SK-N-DZ (cell line): ENCODE measurements around the gene COL23A1.

Experiments used
- DNase-seq: peaks from one replicate; pipeline ENCODE4 v3.0.0-alpha.2; 2015; ENCODE audit warnings: low spot score

The COL23A1 gene

GRCh38 chr5:178589180-178590140 lies 733 bp downstream of the COL23A1 start:
- DNase-seq = peak; percentile 23

GRCh38 chr5:178588769-178589168 lies 1.4 kb downstream of the COL23A1 start:
- no peak for DNase-seq

- no peak for DNase-seq
Observed at GRCh38 chr5:178587763-178588611, 2.2 kb downstream of the COL23A1 start.

- no peak for DNase-seq
Observed at GRCh38 chr5:178586396-178586795, 3.8 kb downstream of the COL23A1 start.

DNA sequence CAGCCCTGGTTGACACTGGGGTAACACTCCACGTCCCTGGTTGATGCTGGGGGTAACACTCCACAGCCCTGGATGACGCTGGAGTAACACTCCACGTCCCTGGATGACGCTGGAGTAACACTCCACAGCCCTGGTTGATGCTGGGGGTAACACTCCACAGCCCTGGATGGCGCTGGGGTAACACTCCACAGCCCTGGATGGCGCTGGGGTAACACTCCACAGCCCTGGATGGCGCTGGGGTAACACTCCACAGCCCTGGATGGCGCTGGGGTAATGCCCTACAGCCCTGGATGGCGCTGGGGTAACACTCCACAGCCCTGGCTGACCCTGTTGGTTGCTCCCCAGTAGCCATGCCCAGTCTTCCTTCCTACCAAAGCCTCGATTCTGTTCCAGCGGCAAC lies 4.8 kb downstream of the COL23A1 start:
- peak; percentile 40 for DNase-seq

GRCh38 chr5:178583279-178583678 lies 6.9 kb downstream of the COL23A1 start:
- DNase-seq = no peak

GRCh38 chr5:178582291-178582690 lies 7.9 kb downstream of the COL23A1 start:
- DNase-seq = no peak

GRCh38 chr5:178581621-178582020 lies 8.6 kb downstream of the COL23A1 start:
- DNase-seq = no peak

DNA sequence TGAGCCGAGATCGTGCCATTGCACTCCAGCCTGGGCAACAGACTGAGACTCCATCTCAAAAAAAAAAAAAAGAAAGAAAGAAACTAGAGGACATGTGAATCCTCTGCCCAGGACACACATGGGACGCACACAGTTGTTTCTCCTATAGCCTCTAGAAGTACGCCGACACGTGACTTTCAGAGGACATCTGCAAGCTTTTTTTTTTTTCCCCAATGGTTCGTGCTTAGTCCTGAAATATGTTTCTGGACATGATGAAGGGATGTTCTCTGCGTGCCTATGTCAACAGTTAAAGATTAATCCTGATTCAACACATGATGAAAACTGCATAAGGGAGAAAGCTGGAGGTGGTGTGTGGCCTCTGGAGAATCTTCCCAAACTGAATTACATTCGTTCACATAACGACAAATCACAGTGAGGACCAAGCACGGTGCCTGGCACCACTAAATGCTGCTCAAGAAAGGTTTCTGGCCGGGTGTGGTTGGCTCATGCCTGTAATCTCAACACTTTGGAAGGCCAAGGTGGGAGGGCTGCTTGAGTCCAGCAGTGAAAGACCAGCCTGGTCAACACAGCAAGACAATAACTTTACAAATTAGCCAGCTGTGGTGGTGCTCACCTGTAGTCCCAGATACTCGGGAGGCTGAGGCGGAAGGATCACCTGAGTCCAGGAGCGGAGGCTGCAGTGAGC lies 9.8 kb downstream of the COL23A1 start:
- no peak for DNase-seq

DNA sequence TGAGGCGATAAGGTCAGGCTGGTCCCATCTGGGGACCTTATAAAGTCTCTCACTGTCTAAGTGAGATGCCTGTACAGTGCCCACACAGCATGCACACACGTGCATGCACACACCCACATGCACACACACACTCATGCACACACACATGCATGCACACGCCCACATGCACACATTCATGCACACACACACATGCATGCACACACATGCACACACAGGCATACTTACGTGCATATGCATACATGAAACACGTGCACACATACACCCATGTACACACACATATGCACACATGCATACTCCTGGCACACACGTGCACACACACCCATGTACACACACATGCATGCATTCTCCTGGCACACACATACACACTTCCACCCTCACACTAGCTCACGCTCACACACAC lies 12.2 kb downstream of the COL23A1 start:
- no peak for DNase-seq

- no peak for DNase-seq
Observed at GRCh38 chr5:178577376-178577839, 12.8 kb downstream of the COL23A1 start.

DNA sequence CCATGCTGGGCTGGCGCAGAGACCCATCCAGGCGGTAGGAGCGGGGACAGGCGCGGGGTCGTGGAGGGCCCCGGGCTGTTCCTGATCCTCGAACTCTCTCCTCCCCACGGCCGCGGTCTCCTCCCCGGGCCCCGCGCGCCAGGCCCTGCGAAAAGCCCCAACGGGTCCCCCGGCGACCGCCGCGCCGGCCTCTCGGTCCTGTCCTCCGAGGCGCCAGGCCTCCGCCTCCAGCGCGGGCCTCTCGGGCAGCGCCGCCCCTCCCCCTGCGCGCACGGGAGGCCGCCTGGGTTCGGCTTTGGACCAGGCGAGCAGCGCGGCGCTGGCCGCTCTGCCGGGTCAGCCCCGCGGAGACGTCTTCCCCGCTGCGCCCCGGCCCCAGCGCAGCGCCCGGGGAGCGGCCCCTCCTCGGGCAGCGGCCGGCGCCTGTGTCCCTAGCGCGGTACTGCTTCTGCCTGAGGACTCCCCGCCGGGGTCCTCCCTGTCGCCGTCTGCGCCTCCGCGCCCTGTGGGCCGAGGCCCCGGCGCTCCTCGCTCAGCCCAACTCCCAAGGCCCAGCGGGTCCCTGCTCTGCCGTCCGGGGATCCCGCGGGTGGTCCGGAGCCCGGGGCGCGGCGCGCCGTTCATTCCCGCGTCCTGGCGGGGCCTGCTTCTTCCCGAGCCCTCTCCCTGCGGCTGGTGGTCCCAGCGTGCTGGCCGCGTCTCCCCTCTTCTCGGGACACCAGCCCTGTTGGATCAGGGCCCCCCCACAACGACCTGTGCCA lies 13.4 kb downstream of the COL23A1 start:
- DNase-seq = no peak

DNA sequence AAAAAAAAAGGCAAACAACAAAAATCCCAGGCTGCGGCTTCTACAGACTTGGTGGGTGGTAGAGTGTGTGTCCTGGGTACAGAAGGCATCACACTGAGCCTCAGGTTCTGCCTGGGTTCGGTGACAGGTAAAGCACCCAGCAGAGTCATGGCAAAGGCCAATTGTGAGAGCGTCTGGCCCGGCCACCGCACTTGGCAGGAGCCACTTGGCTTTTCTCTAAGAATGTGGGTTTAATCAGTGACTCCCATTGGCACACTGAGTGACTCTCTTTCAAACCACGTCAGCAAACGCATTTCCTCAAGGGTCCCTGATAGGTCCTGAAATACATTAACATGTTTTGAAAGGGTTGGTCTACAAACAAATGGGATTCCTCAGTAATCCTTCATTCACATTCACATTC lies 17.0 kb downstream of the COL23A1 start:
- DNase-seq = no peak

- DNase-seq = no peak
Observed at GRCh38 chr5:178572617-178573016, 17.6 kb downstream of the COL23A1 start.

DNA sequence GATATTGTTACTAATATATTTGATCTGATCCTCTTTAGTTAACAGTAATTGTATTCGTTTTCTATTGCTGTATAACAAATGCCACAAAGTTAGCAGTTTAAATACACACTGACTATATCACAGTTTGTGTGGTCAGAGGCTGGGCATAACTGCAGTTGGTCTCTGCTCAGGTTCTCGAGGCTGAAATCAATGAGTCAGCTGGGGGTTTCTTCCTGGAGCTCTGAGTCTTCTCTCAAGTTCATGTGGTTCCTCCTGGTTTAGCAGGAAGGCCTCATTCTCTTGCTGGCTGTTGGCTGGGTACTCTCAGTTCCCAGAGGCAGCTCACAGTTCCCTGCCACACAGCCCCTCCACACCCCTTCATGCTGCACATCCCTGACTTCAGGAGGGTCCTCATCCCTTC lies 20.7 kb downstream of the COL23A1 start:
- no peak for DNase-seq

DNA sequence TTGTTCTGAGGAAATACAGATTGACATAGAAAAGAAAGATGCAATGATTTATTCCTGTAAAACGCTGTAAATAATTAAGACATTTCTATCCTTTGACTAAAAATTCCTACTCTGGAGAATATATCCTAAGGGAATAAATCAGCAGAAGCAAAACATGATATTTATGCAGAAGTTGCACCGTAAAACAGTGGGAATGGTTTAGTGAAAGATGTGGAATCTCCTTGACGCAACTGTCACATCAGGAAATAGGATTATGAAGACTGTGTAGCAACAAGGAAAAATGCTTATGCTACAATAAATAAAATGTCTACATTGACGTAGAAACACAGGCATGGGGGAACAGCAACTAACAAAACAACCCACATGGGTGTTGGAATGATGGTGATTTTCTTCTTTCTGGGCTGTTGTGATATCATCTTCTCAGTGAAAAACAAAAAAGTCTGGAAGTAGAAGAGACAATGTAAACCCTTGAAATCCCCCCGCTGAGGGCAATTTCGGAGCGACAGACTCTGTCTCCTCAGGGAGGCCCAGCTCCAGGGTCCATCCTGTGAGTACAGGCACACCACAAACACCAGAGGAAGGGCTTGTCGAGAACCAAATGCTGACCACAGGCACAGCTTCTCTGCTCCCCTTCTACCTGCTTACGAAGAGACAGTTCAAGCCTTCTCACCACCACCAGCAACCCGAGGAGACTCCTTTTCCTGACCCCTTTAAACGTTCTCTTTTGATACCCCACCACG lies 25.2 kb downstream of the COL23A1 start:
- no peak for DNase-seq

GRCh38 chr5:178564397-178564796 lies 25.8 kb downstream of the COL23A1 start:
- no peak for DNase-seq

- no peak for DNase-seq
Observed at GRCh38 chr5:178563621-178564020, 26.6 kb downstream of the COL23A1 start.

DNA sequence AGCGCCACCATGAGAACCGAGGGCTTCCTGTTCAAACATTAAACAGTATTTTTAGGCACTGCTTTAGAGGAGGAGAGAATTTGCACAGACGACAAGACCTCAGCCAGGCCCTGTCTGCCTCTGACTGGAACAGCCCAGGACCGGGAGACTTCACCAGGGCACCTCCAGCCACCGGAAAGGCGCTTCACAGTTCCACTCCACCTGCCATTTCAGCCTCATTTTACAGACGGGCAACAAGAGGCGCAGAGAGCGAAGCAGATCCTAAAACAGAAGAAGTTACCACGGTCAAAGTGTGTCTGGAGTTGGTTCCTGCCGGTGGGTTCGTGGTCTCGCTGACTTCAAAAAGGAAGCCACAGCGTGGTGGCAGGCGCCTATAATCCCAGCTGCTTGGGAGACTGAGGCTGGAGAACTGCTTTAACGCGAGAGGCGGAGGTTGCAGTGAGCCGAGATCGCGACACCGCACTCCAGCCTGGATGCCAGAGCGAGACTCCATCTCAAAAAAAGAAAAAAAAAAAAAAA lies 28.4 kb downstream of the COL23A1 start:
- DNase-seq = no peak

DNA sequence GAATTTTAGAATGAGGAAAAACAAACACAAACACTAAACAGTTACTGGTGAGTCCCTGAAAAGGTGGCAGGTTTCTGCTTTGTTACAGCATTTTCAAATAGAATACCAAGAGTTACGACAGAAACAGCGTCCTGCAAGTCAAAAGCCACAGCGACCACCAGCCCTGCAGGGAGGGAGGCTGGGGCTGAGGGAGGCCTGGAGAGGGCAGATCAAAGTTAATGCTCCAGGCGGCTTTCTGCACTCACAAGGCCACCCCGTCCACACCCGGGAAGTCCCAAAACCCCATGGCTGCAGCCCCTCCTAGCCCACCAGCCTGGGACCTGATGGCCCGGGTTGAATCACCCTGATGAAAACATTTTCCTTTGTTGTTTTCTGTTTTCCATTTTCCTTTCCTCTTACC lies 29.3 kb downstream of the COL23A1 start:
- DNase-seq = no peak
